ENCODE data around the gene GDF10. TPM values are rescaled to one million over a fixed set of nuclear protein-coding genes. Genes with fewer than 3 reads are reported as not detected.

The GDF10 gene
- total RNA-seq, 1 experiment from 2014 or later: not detected

DNA sequence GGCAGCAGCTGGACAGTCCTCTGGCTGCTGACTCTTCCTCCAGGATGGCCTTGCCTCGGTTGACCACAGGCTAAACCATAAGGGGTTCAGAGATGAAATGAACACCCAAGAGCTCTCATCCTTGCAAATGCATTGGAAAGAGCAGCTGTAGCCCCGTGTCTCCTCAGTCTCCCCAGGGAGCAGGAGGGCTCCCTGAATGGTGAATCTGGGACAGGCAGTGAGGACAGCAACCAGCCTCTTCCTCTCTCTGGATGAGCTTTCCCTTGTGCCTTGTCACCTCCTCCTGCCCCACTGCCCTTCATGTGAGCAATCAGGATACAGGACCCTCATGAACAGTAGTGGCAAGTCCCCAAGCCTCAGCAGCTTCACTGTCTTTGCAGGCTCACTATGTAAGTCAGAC is 23.9 kb upstream of the GDF10 start:
- ChIA-PET CTCF (interaction anchor here (1.3 kb wide), 1 partner anchor 36 kb away, joined by 4 read pairs; no protein-coding TSS in a partner anchor), POLR2A (no interaction called here)
- no peak overlapping the region for H3K4me3 Mint-ChIP-seq (ENCODE audit: unreplicated experiment)
- H3K4me1 Mint-ChIP-seq (ENCODE audit: insufficient read depth, unreplicated experiment): no peaks in the 10 kb centered on the region
- intact Hi-C loops (cut with micrococcal nuclease): no loop called here
- H3K27me3 Mint-ChIP-seq (ENCODE audit: insufficient read depth, unreplicated experiment): peaks cover 54% of the 10 kb centered on the region
- TF ChIP-seq, protein P1, sequence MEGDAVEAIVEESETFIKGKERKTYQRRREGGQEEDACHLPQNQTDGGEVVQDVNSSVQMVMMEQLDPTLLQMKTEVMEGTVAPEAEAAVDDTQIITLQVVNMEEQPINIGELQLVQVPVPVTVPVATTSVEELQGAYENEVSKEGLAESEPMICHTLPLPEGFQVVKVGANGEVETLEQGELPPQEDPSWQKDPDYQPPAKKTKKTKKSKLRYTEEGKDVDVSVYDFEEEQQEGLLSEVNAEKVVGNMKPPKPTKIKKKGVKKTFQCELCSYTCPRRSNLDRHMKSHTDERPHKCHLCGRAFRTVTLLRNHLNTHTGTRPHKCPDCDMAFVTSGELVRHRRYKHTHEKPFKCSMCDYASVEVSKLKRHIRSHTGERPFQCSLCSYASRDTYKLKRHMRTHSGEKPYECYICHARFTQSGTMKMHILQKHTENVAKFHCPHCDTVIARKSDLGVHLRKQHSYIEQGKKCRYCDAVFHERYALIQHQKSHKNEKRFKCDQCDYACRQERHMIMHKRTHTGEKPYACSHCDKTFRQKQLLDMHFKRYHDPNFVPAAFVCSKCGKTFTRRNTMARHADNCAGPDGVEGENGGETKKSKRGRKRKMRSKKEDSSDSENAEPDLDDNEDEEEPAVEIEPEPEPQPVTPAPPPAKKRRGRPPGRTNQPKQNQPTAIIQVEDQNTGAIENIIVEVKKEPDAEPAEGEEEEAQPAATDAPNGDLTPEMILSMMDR (IDR thresholded peaks at IDR 0.05; ENCODE audit: unreplicated experiment): no peak
- no TSS peak for BruUV-seq (replicated peaks)
- no peak for DNase-seq (ENCODE audit: unreplicated experiment)
- no peaks in the 10 kb centered on the region for H3K36me3 Mint-ChIP-seq (ENCODE audit: insufficient read depth, unreplicated experiment)
- peaks cover 8% of the 10 kb centered on the region for H3K9me3 Mint-ChIP-seq (ENCODE audit: unreplicated experiment)
- H3K27ac Mint-ChIP-seq (ENCODE audit: low read depth, unreplicated experiment): no peak overlapping the region

DNA sequence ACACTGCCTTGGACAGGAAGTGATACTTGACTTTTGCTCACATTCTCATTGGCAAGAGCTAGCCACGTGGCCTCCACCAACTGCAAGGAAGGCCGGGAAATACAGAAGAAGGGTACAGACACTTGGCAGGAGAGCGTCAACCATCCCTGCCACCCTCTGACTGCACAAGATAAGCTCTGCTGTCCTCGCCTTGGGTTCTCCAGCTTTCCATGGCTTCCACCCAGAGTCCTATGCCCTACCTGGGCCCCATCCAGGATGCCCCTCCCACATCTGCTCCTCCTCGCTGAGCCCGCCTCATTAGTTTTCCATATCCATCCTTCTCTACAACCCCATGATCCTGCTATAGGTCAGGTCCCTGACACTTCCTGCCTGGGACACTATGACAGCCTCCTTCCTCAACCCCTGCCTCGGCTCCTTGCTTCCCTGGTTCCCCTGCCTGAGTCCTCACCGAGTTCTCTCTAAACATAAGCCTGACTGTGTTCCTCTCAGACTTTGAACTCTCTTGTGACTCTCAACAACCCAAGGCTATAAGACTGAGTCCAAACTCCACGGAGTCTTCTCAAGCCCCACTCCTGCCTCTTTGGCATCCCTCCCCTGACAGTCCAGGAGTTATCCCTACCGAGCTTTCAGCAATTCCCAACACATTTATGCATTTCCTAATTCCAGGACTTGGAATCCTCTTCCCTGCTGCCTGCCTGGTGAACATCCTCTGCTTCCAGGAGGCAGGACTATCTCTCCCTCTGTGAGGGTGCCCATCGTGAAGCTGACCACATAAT is 23.2 kb upstream of the GDF10 start:
- no TSS peak for BruUV-seq (replicated peaks)
- Mint-ChIP-seq H3K4me1 (ENCODE audit: insufficient read depth, unreplicated experiment) (no peaks in the 10 kb centered on the region), H3K9me3 (ENCODE audit: unreplicated experiment) (peaks cover 8% of the 10 kb centered on the region), H3K4me3 (ENCODE audit: unreplicated experiment) (no peak overlapping the region), H3K27me3 (ENCODE audit: insufficient read depth, unreplicated experiment) (peaks cover 54% of the 10 kb centered on the region), H3K27ac (ENCODE audit: low read depth, unreplicated experiment) (no peak overlapping the region), H3K36me3 (ENCODE audit: insufficient read depth, unreplicated experiment) (no peaks in the 10 kb centered on the region)
- DNase-seq (ENCODE audit: unreplicated experiment): no peak
- ChIA-PET POLR2A (no interaction called here), CTCF (interaction anchor here (1.3 to 1.7 kb wide), 2 partner anchors 35 to 36 kb away, joined by 4 to 6 read pairs; no protein-coding TSS in a partner anchor)
- TF ChIP-seq, protein P1 (IDR thresholded peaks at IDR 0.05; ENCODE audit: unreplicated experiment): no peak
- intact Hi-C loops (cut with micrococcal nuclease): no loop called here

DNA sequence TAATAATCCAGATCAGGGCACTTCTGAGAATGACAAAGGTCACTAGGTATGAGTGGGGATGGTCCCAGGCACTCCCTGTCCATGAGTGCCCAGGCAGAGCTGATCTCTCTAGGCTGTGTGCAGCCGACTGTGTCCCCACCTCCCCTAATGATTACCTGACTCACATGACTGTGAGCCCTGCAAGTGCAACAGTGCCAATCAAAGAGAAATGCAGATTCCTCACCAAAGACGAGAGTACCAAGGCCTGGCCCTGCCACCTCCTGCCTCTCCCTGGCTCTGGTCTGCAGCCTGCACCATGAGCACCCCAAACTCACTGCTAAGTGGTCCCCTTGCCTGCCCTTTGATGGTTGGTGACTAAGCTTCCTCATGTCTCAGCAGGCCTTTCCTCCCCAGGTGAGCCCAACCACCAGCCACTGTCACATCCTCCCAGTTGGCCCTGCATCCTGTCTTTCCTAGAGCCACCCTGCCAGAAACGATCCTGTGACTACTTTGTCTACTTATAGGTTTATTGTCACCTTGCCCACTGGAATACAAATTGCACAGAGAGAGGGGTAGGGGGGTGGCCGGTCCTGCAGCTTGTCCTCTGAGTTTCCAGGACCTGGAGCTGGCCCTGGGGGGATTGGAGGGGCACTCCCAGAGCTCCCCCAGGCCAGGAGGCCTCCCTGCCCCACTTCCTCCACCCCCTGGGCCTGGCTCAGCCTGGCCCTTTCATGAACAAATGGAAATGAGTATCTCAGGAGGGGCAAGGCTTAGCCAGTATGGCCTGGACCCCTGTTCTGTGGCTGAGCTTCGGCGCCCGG is 22.4 kb upstream of the GDF10 start:
- POLR2A ChIA-PET: no interaction called here
- Mint-ChIP-seq H3K9me3 (ENCODE audit: unreplicated experiment) (peaks cover 8% of the 10 kb centered on the region), H3K36me3 (ENCODE audit: insufficient read depth, unreplicated experiment) (no peaks in the 10 kb centered on the region), H3K27me3 (ENCODE audit: insufficient read depth, unreplicated experiment) (peaks cover 54% of the 10 kb centered on the region), H3K4me1 (ENCODE audit: insufficient read depth, unreplicated experiment) (no peaks in the 10 kb centered on the region), H3K4me3 (ENCODE audit: unreplicated experiment) (no peak overlapping the region), H3K27ac (ENCODE audit: low read depth, unreplicated experiment) (no peak overlapping the region)
- CTCF ChIA-PET: interaction anchor here (1.7 kb wide), 1 partner anchor 35 kb away, joined by 6 read pairs; no protein-coding TSS in a partner anchor
- intact Hi-C loops (cut with micrococcal nuclease): no loop called here
- peak; percentile 4 for DNase-seq (ENCODE audit: unreplicated experiment)
- BruUV-seq (replicated peaks): no TSS peak
- TF ChIP-seq, protein P1 (IDR thresholded peaks at IDR 0.05; ENCODE audit: unreplicated experiment): no peak

DNA sequence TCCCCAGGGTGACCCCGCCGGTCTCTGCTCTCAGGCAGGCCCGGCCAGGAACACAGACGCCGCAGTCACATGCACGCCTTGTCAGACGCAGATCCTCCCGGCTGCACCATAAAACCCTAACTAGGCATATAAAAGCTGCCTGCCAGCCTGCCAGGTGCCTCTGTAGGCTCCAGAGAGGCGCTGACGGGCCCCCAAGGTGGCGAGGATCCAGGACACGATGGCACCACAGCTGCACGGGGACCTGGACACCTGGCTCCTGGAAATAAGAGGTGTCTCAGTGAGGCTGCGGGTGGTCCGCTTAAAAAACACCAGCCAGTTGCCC is 21.9 kb upstream of the GDF10 start:
- ChIA-PET POLR2A (no interaction called here), CTCF (interaction anchor here (1.7 kb wide), 1 partner anchor 34 kb away, joined by 6 read pairs; no protein-coding TSS in a partner anchor)
- no peak overlapping the region for H3K27ac Mint-ChIP-seq (ENCODE audit: low read depth, unreplicated experiment)
- no peaks in the 10 kb centered on the region for H3K36me3 Mint-ChIP-seq (ENCODE audit: insufficient read depth, unreplicated experiment)
- H3K27me3 Mint-ChIP-seq (ENCODE audit: insufficient read depth, unreplicated experiment): peaks cover 48% of the 10 kb centered on the region
- intact Hi-C loops (cut with micrococcal nuclease): no loop called here
- peaks cover 8% of the 10 kb centered on the region for H3K9me3 Mint-ChIP-seq (ENCODE audit: unreplicated experiment)
- TF ChIP-seq, protein P1 (IDR thresholded peaks at IDR 0.05; ENCODE audit: unreplicated experiment): no peak
- H3K4me3 Mint-ChIP-seq (ENCODE audit: unreplicated experiment): no peak overlapping the region
- H3K4me1 Mint-ChIP-seq (ENCODE audit: insufficient read depth, unreplicated experiment): no peaks in the 10 kb centered on the region
- no peak for DNase-seq (ENCODE audit: unreplicated experiment)
- no TSS peak for BruUV-seq (replicated peaks)

Data from MCF 10A (cell line).